K562 (cell line): ENCODE results near the gene UROD. TPM values are rescaled to one million over a fixed set of nuclear protein-coding genes. Genes with fewer than 3 reads are reported as not detected.

Source experiments
- ATAC-seq: fragments of 200-7000 bp; cut with Tn5 transposase; 3 replicates; pipeline ENCODE4 v1.9.1; 2020; ENCODE audit warnings: moderate library complexity
- BruUV-seq: library from RNA; stranded (reverse); fragments of 400-500 nt; replicated peaks from 2 replicates; lab custom pipeline; 2021; lab: Mats Ljungman, UMichigan
- CTCF ChIA-PET: fragments of 300-600 bp; formaldehyde crosslinking; extraction: SDS; loops from one replicate; lab custom pipeline; 2021; ENCODE audit warnings: low intra/inter-chr PET ratio; lab: Yijun Ruan, JAX
- POLR2A ChIA-PET: fragments of 300-600, 350-650 bp; sonication (Branson Sonifier 250); formaldehyde crosslinking; extraction: SDS; loops from one replicate; lab custom pipeline; 2021; ENCODE audit warnings: antibody characterized with exemption, inconsistent platforms; lab: Yijun Ruan, JAX
- DNase-seq, 4 experiments: peaks; one replicate each; pipeline versions ENCODE4 v3.0.0 to v3.0.0-alpha.2; 2011 to 2018; ENCODE audit warnings: low spot score in 3 of 4, mixed read lengths in 3 of 4; ENCODE audit errors: extremely low read depth in 1 of 4
- FAIRE-seq: peaks from 2 replicates; lab custom pipeline; 2011; peaks lifted over from hg19 to GRCh38; lab: Jason Lieb, UNC
- H2AFZ ChIP-seq: 2 replicates; pipeline ENCODE4 v1.6.0; 2011; ENCODE audit warnings: low read depth, low read length, control low read depth, inconsistent platforms
- H3K27ac ChIP-seq: fragments of 200-600 bp; 3 replicates; pipeline ENCODE4 v1.8.0; 2011; ENCODE audit warnings: low read depth, mild to moderate bottlenecking, control low read depth, inconsistent platforms, low read length, moderate library complexity, mixed read lengths; ENCODE audit errors: extremely low read depth
- H3K27me3 ChIP-seq, 2 experiments: fragments of 300-600 bp in 1 of 2; 2 replicates in 1 of 2; 3 replicates in 1 of 2; pipeline versions ENCODE4 v1.6.0 to v1.8.0; 2011; ENCODE audit warnings: inconsistent platforms in 2 of 2, low read length in 2 of 2, mild to moderate bottlenecking in 1 of 2, mixed read lengths in 1 of 2, moderate library complexity in 1 of 2; ENCODE audit not compliant: control insufficient read depth in 2 of 2, insufficient read depth in 2 of 2
- H3K36me3 ChIP-seq: fragments of 300-600 bp; 3 replicates; pipeline ENCODE4 v1.8.0; 2011; ENCODE audit warnings: mild to moderate bottlenecking, low read length, inconsistent platforms; ENCODE audit not compliant: control insufficient read depth, insufficient read depth
- H3K4me1 ChIP-seq, 2 experiments: fragments of 200-600 bp in 1 of 2; replicated peaks in 1 of 2; 2 replicates in 1 of 2; 3 replicates in 1 of 2; pipeline versions ENCODE4 v1.5.1 to v1.8.0; 2011; ENCODE audit warnings: inconsistent platforms in 2 of 2, low read length in 2 of 2, mild to moderate bottlenecking in 1 of 2, mixed read lengths in 1 of 2, moderate library complexity in 1 of 2; ENCODE audit not compliant: control insufficient read depth in 2 of 2, insufficient read depth in 2 of 2
- H3K4me2 ChIP-seq: 2 replicates; pipeline ENCODE4 v1.6.1; 2011; ENCODE audit warnings: low read length, control low read depth, inconsistent platforms, mixed read lengths; ENCODE audit not compliant: insufficient read depth
- H3K4me3 ChIP-seq: fragments of 200-600 bp; sonication (generic), shearing (Covaris generic); 2 replicates; pipeline ENCODE4 v1.5.1; 2016; ENCODE audit warnings: control low read depth, inconsistent platforms
- H3K79me2 ChIP-seq: fragments of 200-600 bp; 3 replicates; pipeline ENCODE4 v1.8.0; 2011; ENCODE audit warnings: low read length, inconsistent platforms; ENCODE audit not compliant: control insufficient read depth, insufficient read depth
- H3K9ac ChIP-seq, 2 experiments: 2 replicates each; pipeline versions ENCODE4 v1.6.0 to v1.6.1; 2011; ENCODE audit warnings: low read depth in 2 of 2, low read length in 2 of 2, control low read depth in 1 of 2, inconsistent platforms in 1 of 2, mild to moderate bottlenecking in 1 of 2, mixed read lengths in 1 of 2; ENCODE audit not compliant: insufficient read depth in 1 of 2
- H3K9me1 ChIP-seq: one replicate; pipeline ENCODE4 v1.6.0; 2011; ENCODE audit warnings: inconsistent platforms, mild to moderate bottlenecking, low read length, moderate library complexity; ENCODE audit not compliant: control insufficient read depth, insufficient read depth
- H3K9me3 ChIP-seq: replicated peaks from 2 replicates; pipeline ENCODE4 v1.5.1; 2011; ENCODE audit warnings: low read depth, low read length, inconsistent platforms; ENCODE audit not compliant: control insufficient read depth, insufficient read depth
- H4K20me1 ChIP-seq: replicated peaks from 2 replicates; pipeline ENCODE4 v1.6.1; 2011; ENCODE audit warnings: low read length, inconsistent platforms, mixed read lengths; ENCODE audit not compliant: control insufficient read depth, insufficient read depth
- ETV6 ChIP-seq, 3 experiments: fragments of 150-350 bp in 1 of 3; sonication (generic) in 1 of 3; formaldehyde crosslinking in 1 of 3; IDR thresholded peaks; 2 replicates each; pipeline versions ENCODE4 v1.6.1 to v1.8.0; 2014 to 2022; ENCODE audit warnings: borderline replicate concordance in 2 of 3, low read depth in 2 of 3, antibody characterized with exemption in 1 of 3, low read length in 1 of 3, mild to moderate bottlenecking in 1 of 3, missing genetic modification reagents in 1 of 3
- GABPA ChIP-seq: fragments of 200-800 bp; sonication (Bioruptor generic); conservative IDR thresholded peaks from 2 replicates; pipeline ENCODE4 v1.6.1; 2016; ENCODE audit warnings: low read depth, missing genetic modification characterization, missing compliant biosample characterization
- HDAC8 ChIP-seq: fragments of 450-650 bp; IDR thresholded peaks from 2 replicates; pipeline ENCODE4 v1.6.1; 2016; ENCODE audit warnings: mild to moderate bottlenecking, missing genetic modification characterization, moderate library complexity, missing compliant biosample characterization
- LCOR ChIP-seq: sonication (generic); formaldehyde crosslinking; IDR thresholded peaks from 2 replicates; pipeline ENCODE4 v1.8.0; 2022; ENCODE audit warnings: mild to moderate bottlenecking, missing genetic modification reagents
- NCOR1 ChIP-seq: fragments of 450-650 bp; IDR thresholded peaks from 2 replicates; pipeline ENCODE4 v1.6.1; 2016; ENCODE audit warnings: mild to moderate bottlenecking, moderate library complexity
- RUNX1 ChIP-seq: sonication (generic); IDR thresholded peaks from 2 replicates; pipeline ENCODE4 v1.6.1; 2016; ENCODE audit warnings: antibody characterized with exemption, low read depth
- TAF1 ChIP-seq: IDR thresholded peaks from 2 replicates; pipeline ENCODE4 v1.6.1; 2011; ENCODE audit warnings: mild to moderate bottlenecking, low read length, moderate library complexity; ENCODE audit not compliant: insufficient read depth, control insufficient read depth, severe bottlenecking; ENCODE audit errors: extremely low read depth
- ZNF165 ChIP-seq: fragments of 250-450 bp; sonication (Bioruptor Pico); IDR thresholded peaks from 2 replicates; pipeline ENCODE4 v1.4.0; 2020; ENCODE audit warnings: borderline replicate concordance
- ZNF347 ChIP-seq: fragments of 450-650 bp; formaldehyde crosslinking; IDR thresholded peaks from 2 replicates; pipeline ENCODE4 v1.4.0; 2020; ENCODE audit warnings: low read depth, mild to moderate bottlenecking, moderate library complexity
- ZNF354B ChIP-seq: fragments of 250-450 bp; sonication (Bioruptor Pico); IDR thresholded peaks from 2 replicates; pipeline ENCODE4 v1.4.0; 2020
- WGBS: fragments of 100-300 bp; shearing (Covaris generic); methylation state at CpG from one replicate; pipeline ENCODE4 v1.1.6; 2016; ENCODE audit warnings: low coverage, mixed read lengths; ENCODE audit not compliant: insufficient coverage; ENCODE audit errors: missing lambda C conversion rate; 5-methylcytosine and 5-hydroxymethylcytosine counted together
- in situ Hi-C: fragments of 300-500 bp; cut with MboI; formaldehyde crosslinking; loops from 4 replicates; pipeline ENCODE4 v1.15.0; 2018; ENCODE audit warnings: inconsistent platforms, mixed read lengths
- intact Hi-C: fragments of 100-400 bp; cut with micrococcal nuclease; formaldehyde crosslinking; loops from 2 replicates; pipeline ENCODE4 v1.14.2; 2022
- polyA plus RNA-seq, 8 experiments: library from polyadenylated mRNA; depleted of rRNA in 4 of 8; stranded (reverse) in 5 of 8; unstranded in 3 of 8; fragments of >200 nt; fragmentation: Nextera tagmentation in 2 of 8; fragmentation: Illumina TruSeq in 1 of 8; extraction: Ambion mirVana in 2 of 8; extraction: Trizol in 1 of 8; gene quantifications; 2 replicates each; pipeline versions ENCODE4 v1.2.1 to v1.2.3, GENCODE V29; 2011 to 2014; ENCODE audit warnings: inconsistent platforms in 1 of 8, missing spikeins in 1 of 8
- total RNA-seq, 7 experiments: library from RNA; depleted of rRNA in 6 of 7; stranded (reverse); fragments of >200 nt in 6 of 7; fragmentation: Illumina TruSeq in 2 of 7; extraction: Trizol in 2 of 7; gene quantifications; 2 replicates each; pipeline versions ENCODE4 v1.2.1 to v1.2.3, GENCODE V29; 2011 to 2021; ENCODE audit warnings: low replicate concordance in 1 of 7
- TF ChIP-seq, protein P1 (sequence below): fragments of 250-450 bp; sonication (Bioruptor Pico); IDR thresholded peaks from 2 replicates; pipeline ENCODE4 v1.8.0; 2022; ENCODE audit warnings: inconsistent platforms, mild to moderate bottlenecking, moderate library complexity, borderline replicate concordance
- TF ChIP-seq, protein P2 (sequence below): sonication (generic); formaldehyde crosslinking; IDR thresholded peaks from 2 replicates; pipeline ENCODE4 v1.5.0; 2020; ENCODE audit warnings: missing genetic modification reagents
- TF ChIP-seq, protein P3 (sequence below): sonication (generic); IDR thresholded peaks from 2 replicates; pipeline ENCODE4 v1.6.1; 2016
- TF ChIP-seq, protein P4 (sequence below): conservative IDR thresholded peaks from 2 replicates; pipeline ENCODE4 v1.6.1; 2011; ENCODE audit warnings: low read depth, mild to moderate bottlenecking, low read length; ENCODE audit not compliant: control insufficient read depth

Gene UROD
- total and polyA plus RNA-seq, 9 of the 15 experiments (the other 6 are each of a cell fraction or from before 2014, with no cell fraction given): 533 to 2,933 (median 1,100) TPM

DNA sequence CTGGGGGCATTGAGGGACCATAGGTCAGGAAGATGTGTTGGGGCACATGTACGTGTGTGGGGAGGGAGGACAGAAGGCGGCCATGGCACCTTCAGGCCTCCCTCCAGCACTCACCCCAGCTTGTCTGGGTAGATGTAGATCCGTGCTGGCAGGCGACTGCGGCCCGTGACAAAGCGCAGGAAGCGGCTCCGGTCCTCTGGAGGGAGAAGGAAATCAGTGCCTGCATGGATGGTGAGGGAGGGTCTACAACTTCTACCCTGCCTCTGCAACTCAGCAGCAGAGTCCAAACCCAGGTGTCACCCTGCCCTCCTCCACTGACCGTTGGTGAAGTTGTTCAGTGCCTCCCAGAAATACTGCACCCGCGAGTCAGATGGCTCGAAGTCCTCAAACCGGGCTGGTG lies 8.3 kb upstream of the UROD start (continued):
- TF ChIP-seq, protein P1, sequence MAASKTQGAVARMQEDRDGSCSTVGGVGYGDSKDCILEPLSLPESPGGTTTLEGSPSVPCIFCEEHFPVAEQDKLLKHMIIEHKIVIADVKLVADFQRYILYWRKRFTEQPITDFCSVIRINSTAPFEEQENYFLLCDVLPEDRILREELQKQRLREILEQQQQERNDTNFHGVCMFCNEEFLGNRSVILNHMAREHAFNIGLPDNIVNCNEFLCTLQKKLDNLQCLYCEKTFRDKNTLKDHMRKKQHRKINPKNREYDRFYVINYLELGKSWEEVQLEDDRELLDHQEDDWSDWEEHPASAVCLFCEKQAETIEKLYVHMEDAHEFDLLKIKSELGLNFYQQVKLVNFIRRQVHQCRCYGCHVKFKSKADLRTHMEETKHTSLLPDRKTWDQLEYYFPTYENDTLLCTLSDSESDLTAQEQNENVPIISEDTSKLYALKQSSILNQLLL (CRISPR knock-in tag): no peak

DNA sequence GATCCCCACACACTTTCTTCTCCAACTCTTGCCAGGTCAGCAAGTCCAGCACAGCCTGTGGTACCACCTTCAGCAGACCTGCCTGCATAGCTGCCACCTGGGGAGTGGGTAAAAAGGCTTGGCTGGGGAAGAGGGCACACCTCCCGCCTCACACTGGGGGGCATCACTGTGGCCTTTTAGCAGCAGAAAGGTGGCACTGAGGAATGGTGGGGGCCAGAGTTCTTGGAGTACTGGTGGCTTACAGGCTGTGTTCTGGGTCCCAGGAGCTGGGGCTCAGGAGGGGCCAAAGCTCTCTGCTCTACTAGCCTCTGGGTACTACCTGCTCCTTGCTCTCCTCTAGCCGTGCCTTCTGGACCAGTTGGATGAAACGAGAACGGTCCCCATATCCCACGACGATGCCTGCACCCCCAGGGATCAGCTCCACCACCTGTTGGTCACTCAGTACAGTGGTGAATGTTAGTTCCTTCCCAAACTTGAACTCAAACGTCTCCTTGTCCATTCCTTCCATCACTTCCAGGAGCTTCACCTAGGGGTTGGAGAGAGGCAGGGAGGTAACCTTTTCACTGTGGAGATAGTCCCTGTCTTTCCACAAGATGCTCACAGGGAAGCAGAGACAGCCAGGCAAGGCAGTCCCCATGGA lies 7.7 kb upstream of the UROD start:
- FAIRE-seq: no peak
- 68% methylated on average over 7 of the region's 7 CpGs for WGBS
- CTCF ChIA-PET: no interaction called here
- Histone ChIP-seq H3K79me2 (0 out of 3 replicates have a peak, but pooled peaks cover 3% of the 10 kb centered on the region), H4K20me1 (no peaks in the 10 kb centered on the region; the same call in 1 of the 2 replicates), H3K4me3 (no peak overlapping the region), H3K4me1 (no peaks in the 10 kb centered on the region; a peak in 1 of 5 replicates), H3K9me3 (no peaks in the 10 kb centered on the region), H3K27me3 (no peaks in the 10 kb centered on the region), H3K36me3 (peaks cover 78% of the 10 kb centered on the region), H3K27ac (no peak overlapping the region), H3K9ac (no peak overlapping the region), H3K4me2 (no peak overlapping the region), H2AFZ (no peak overlapping the region), H3K9me1 (no peaks in the 10 kb centered on the region)
- POLR2A ChIA-PET: interaction anchor here (0.6 to 2.9 kb wide), 10 partner anchors 7 to 285 kb away, joined by 3 to 26 read pairs (median 5); partner anchors contain the start of genes HECTD3 and UROD
- in situ Hi-C loops: no loop called here
- peak in 2 of 4 experiments; percentile 2 to 10 for DNase-seq
- intact Hi-C loops: no loop called here
- BruUV-seq: no TSS peak
- no peak for ATAC-seq
- TF ChIP-seq TAF1 (no peak), ZNF354B (CRISPR knock-in tag) (no peak), ZNF165 (CRISPR knock-in tag) (no peak), ETV6 (IDR thresholded peaks at IDR 0.05; ENCODE audit: borderline replicate concordance in 1 of 2, low read depth in 2 of 2, low read length in 1 of 2) (no peak), ETV6 (CRISPR knock-in tag; IDR thresholded peaks at IDR 0.05; ENCODE audit: borderline replicate concordance) (no peak), ZNF347 (no peak), HDAC8 (tag) (no peak), NCOR1 (no peak), LCOR (no peak), GABPA (tag) (no peak), RUNX1 (no peak)
- TF ChIP-seq, protein P2, sequence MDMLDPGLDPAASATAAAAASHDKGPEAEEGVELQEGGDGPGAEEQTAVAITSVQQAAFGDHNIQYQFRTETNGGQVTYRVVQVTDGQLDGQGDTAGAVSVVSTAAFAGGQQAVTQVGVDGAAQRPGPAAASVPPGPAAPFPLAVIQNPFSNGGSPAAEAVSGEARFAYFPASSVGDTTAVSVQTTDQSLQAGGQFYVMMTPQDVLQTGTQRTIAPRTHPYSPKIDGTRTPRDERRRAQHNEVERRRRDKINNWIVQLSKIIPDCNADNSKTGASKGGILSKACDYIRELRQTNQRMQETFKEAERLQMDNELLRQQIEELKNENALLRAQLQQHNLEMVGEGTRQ (CRISPR knock-in tag): no peak
- TF ChIP-seq, protein P3, sequence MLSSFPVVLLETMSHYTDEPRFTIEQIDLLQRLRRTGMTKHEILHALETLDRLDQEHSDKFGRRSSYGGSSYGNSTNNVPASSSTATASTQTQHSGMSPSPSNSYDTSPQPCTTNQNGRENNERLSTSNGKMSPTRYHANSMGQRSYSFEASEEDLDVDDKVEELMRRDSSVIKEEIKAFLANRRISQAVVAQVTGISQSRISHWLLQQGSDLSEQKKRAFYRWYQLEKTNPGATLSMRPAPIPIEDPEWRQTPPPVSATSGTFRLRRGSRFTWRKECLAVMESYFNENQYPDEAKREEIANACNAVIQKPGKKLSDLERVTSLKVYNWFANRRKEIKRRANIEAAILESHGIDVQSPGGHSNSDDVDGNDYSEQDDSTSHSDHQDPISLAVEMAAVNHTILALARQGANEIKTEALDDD: no peak
- TF ChIP-seq, protein P4, sequence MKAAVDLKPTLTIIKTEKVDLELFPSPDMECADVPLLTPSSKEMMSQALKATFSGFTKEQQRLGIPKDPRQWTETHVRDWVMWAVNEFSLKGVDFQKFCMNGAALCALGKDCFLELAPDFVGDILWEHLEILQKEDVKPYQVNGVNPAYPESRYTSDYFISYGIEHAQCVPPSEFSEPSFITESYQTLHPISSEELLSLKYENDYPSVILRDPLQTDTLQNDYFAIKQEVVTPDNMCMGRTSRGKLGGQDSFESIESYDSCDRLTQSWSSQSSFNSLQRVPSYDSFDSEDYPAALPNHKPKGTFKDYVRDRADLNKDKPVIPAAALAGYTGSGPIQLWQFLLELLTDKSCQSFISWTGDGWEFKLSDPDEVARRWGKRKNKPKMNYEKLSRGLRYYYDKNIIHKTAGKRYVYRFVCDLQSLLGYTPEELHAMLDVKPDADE: no peak
